NCI-H1436 treated with DMSO at 0.1 percent for 48 hours (cell line): ENCODE results near the gene CYP8B1.
"Not testable (repeated sequence)": the region's sequence is repeated elsewhere in the genome, so short reads cannot be mapped to it uniquely, and the experiment has no call there.

Source experiments
- DNase-seq: peaks from one replicate; lab custom pipeline; 2025; lab: John Stamatoyannopoulos, UW

The CYP8B1 gene

GRCh38 chr3:42886294-42886822 is 10.7 kb upstream of the CYP8B1 start:
- DNase-seq, result no peak

GRCh38 chr3:42884324-42884723 is 8.6 kb upstream of the CYP8B1 start:
- DNase-seq, result no peak

- DNase-seq, result not testable (repeated sequence)
These were observed 7.7 kb upstream of the CYP8B1 start for GRCh38 chr3:42883251-42883930.

- DNase-seq, result peak; percentile 3
These were observed 5.1 kb upstream of the CYP8B1 start for GRCh38 chr3:42880601-42881451.

GRCh38 chr3:42880183-42880582 is 4.5 kb upstream of the CYP8B1 start:
- DNase-seq, result no peak

GRCh38 chr3:42877881-42878280 is 2.2 kb upstream of the CYP8B1 start:
- DNase-seq, result no peak

GRCh38 chr3:42876940-42877720 is 1.5 kb upstream of the CYP8B1 start:
- DNase-seq, result no peak

- no peak for DNase-seq
These were observed 722 bp upstream of the CYP8B1 start for GRCh38 chr3:42876401-42876800.

- no peak for DNase-seq
These were observed 930 bp downstream of the CYP8B1 start for GRCh38 chr3:42874749-42875148.

- DNase-seq, result no peak
These were observed 2.3 kb downstream of the CYP8B1 start for GRCh38 chr3:42873221-42873982.

- DNase-seq, result no peak
These were observed 3.0 kb downstream of the CYP8B1 start for GRCh38 chr3:42872718-42873117.

GRCh38 chr3:42871592-42872196 is 4.0 kb downstream of the CYP8B1 start:
- no peak for DNase-seq

GRCh38 chr3:42868841-42869240 is 6.8 kb downstream of the CYP8B1 start:
- no peak for DNase-seq

- DNase-seq, result no peak
These were observed 8.5 kb downstream of the CYP8B1 start for GRCh38 chr3:42867138-42867537.

GRCh38 chr3:42865256-42865655 is 10.4 kb downstream of the CYP8B1 start:
- DNase-seq, result no peak

GRCh38 chr3:42864321-42864950 is 11.2 kb downstream of the CYP8B1 start:
- no peak for DNase-seq

GRCh38 chr3:42856544-42856943 is 19.1 kb downstream of the CYP8B1 start:
- no peak for DNase-seq

- no peak for DNase-seq
These were observed 19.9 kb downstream of the CYP8B1 start for GRCh38 chr3:42855547-42856380.

- no peak for DNase-seq
These were observed 20.5 kb downstream of the CYP8B1 start for GRCh38 chr3:42855219-42855546.

- no peak for DNase-seq
These were observed 21.9 kb downstream of the CYP8B1 start for GRCh38 chr3:42853739-42854302.
